GM18873 (cell line): ENCODE data around the gene UNC13A.

ENCODE experiments used
- ATAC-seq: cut with Tn5 transposase; IDR thresholded peaks from one replicate; pipeline ENCODE4 v1.9.1; 2021; ENCODE audit warnings: mild to moderate bottlenecking, moderate library complexity, moderate number of reproducible peaks; ENCODE audit not compliant: unreplicated experiment, low FRiP score

The UNC13A gene

GRCh38 chr19:17711851-17712250, 23.7 kb upstream of the UNC13A start:
- no peak for ATAC-seq

DNA sequence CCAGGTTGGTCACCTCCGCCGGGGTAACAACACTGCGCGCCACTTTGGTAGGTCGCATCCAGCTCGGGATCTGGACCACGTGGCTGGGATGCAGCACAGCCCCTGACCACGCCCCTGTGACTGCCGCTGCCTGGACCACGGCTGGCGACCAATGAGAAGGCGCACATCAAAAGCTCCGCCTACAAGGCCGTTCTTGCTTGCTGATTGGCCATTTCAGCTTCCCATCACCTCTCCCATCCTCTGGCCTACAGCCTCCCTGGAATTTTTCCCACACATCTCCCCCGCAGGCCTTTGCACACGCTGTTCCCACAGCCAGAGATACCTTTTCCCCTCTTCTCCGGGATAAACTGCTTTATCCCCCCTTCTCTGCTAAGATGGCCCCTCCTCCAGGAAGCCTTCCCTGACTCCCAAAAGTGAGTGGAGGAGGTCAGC, 18.6 kb upstream of the UNC13A start:
- ATAC-seq = no peak

GRCh38 chr19:17703824-17704463, 15.8 kb upstream of the UNC13A start:
- ATAC-seq = no peak

- no peak for ATAC-seq
These were observed 7.0 kb upstream of the UNC13A start for GRCh38 chr19:17695198-17695597.

- ATAC-seq = no peak
These were observed 4.4 kb upstream of the UNC13A start for GRCh38 chr19:17692566-17692965.

DNA sequence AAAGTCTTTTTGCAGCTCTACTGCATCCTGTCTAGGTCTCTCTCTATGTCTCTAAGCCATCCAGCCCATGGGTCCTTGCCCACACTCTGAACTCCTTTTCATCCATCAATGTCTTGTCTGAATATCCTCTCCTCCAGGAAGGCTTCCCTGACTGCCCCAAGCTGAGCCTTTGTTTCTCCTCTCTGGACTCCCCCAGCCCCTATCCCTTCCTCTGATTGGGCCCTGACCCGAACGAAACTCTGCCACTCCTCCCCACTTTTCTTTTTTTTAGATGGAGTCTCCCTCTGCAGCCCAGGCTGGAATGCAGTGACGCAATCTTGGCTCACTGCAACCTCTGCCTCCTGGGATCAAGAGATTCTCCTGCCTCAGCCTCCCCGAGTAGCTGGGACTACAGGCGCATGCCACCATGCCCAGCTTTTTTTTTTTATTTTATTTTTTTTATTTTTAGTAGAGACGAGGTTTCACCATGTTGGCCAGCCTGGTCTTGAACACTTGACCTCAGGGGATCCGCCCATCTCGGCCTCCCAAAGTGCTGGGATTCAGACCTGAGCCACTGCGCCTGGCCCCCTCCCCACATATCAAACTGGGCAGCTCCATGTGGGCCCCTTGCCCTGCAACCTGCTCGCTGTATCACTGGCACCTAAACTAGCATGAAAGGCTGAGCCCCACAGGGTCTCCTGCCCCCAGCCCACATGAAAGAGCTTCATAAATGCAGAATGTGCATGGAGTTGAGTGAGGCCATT, 870 bp upstream of the UNC13A start:
- no peak for ATAC-seq

- no peak for ATAC-seq
These were observed 855 bp downstream of the UNC13A start for GRCh38 chr19:17687141-17687856.

- no peak for ATAC-seq
These were observed 1.5 kb downstream of the UNC13A start for GRCh38 chr19:17686592-17687024.

DNA sequence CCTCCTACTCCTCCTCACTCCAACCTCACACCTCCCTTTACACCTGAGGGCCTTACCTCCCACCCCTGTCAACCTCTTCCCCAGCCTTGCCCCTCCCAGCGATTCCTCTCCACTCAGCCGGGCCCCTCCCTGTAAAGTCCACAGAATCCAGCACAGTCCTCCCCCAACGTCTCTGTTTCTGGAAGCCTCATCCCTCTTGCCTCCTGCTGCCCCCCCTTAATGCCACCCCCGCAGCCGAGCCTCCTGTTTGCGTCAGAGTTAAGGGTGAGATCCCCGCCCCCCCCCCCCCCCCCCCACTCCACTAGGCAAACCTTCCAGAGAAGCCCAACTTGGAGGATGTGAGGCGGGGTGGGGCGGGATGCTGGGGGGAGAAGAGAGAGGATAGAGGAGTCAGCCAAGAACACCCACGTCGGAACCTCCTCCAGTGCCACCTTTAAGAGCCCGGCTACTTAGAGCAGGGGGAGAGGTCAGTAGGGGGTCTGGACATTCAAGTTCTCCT, 2.1 kb downstream of the UNC13A start:
- no peak for ATAC-seq

DNA sequence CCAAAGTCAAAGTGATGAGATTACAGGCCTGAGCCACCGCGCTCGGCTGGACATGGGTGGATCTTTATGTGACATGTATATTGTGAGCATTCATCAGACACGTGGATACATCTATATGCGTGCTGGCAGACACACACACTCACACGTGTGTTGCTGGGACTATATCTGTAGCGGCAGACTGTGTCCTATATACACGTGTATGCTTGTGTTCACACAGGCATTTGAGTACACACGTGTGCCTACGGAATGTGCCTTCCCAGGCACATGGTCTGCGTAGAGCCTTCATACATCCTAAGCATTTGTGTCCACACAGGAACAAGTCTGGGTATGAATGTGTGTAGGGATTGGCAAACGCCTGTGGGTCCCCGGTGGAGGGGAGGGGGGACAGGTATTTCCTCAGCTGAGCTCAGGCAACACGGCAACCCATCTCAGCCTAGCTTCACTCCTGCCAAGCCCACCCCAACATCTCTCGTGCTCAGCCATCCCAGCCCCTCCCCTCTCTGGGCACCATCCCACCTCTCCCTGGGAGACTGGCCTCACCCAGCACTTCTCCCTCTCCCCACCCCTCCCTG, 2.6 kb downstream of the UNC13A start:
- no peak for ATAC-seq

DNA sequence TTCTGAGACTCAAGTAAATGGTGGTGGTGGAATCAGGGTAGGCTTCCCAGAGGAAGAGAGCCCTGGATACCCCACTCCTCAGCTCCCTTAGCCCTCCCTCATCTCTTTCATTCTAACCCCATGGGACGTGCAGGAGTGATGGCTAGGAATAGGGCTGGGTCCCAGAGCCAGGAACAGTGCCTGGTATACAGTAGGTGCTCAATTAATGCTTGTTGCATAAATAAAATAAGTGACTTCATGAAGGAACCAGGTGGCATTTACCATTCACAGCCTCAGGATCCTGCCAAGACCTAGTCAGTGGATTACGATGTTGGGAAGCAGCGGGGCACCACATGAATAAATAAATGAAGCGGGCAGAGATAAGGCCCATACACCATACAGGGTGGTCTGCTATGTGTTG, 3.9 kb downstream of the UNC13A start:
- ATAC-seq = no peak

DNA sequence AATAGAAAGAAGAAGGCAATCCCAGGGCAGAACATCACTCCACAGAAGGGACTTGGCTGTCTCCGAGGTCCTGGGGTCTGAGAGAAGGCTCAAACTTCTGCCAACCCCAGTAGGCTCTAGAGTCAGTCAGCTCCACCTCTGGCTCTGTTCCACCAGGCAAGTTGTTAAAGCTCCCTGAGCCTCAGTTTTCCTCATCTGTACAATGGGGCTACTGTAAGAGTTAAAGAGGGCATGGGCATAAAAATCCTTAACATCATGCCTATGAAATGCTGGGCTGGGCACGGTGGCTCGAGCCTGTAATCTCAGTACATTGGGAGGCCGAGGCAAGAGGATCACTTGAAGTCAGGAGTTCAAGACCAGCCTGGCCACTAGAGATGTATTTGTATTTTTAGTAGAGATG, 5.1 kb downstream of the UNC13A start:
- ATAC-seq = no peak

- no peak for ATAC-seq
These were observed 5.9 kb downstream of the UNC13A start for GRCh38 chr19:17682273-17682672.

GRCh38 chr19:17681505-17682125, 6.5 kb downstream of the UNC13A start:
- no peak for ATAC-seq

DNA sequence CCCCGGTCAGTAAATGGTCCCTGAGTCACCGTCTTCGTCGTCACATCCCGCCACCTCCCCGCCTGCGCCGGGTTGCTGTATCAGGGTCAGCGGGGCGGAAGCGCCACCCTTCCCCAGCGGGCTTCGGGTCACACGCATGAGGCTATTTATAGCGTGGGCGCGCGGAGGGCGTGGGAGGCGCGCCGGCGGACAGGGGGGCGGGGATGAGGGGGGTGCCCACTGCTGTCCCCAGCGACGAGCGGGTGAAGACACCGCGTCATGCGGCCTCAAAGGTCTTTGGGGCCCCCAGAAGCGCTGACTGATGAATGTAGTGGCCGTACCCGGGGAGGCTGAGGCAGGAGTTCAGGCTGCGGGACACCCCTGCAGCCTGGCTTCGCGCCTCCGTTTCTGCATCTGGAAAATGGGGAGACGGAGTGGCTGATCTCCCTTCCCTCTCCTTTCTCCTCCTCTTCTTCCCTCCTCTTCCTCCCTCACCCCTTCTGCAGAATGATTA, 7.9 kb downstream of the UNC13A start:
- no peak for ATAC-seq

GRCh38 chr19:17679526-17680229, 8.5 kb downstream of the UNC13A start:
- ATAC-seq = no peak

GRCh38 chr19:17678836-17679235, 9.3 kb downstream of the UNC13A start:
- no peak for ATAC-seq

DNA sequence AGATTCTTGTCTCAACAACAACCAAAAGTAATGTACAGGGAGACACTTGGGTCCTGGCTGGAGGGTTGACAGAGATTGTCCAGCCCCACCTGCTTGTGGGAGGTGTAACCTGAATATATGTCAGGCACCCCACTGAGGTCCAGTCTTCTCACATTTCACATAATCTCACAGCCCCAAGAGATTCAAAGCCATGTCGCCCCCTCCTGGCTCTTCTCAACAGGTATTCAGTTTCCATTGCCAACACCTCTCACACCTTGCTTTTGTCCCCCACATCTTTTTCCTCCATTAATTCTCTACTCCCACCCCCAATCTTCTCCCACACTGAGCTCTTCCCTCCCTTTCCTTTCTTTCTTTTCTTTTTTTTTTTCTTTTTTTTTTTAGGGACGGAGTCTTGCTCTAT, 11.2 kb downstream of the UNC13A start:
- no peak for ATAC-seq

DNA sequence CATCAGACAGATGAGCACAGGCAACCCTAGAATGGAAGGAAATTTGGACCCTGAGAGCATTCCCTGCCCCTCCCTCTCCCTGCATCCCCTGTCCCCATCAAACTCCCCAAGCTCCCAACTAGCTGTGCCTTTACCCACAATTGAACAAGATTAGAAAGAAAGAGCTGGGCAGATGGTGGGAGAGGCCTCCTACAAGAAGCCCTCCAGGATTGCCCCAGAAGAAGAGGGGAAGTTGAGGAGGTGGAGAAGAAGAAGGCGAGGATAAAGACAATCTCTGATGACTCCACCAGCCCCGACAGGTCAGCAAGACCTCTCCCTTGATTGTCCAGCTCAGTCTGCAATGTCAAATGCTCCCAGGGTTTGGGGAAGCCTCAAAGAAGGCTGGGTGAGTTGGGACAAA, 11.9 kb downstream of the UNC13A start:
- ATAC-seq = no peak
